Fibroblast of peridontal ligament (primary cell): ENCODE measurements around the gene PLIN1.
A peak's percentile ranks its signal among the peaks of the same experiment; 100 is the strongest.
"Not testable (repeated sequence)": the region's sequence is repeated elsewhere in the genome, so short reads cannot be mapped to it uniquely, and the experiment has no call there.

Experiments
- DNase-seq: peaks from one replicate; pipeline ENCODE4 v3.0.0-alpha.2; 2010; ENCODE audit errors: extremely low read depth

Gene PLIN1

GRCh38 chr15:89679212-89679611 lies at the start of gene PLIN1:
TSS of gene PLIN1 (minus strand) at chr15:89679367. CDS start at chr15:89677489, 1,878 bp downstream.
- no peak for DNase-seq

- peak; percentile 11 for DNase-seq
These were observed 49.1 kb upstream of the PLIN1 start for GRCh38 chr15:89728254-89728653.

GRCh38 chr15:89725064-89725463 lies 45.9 kb upstream of the PLIN1 start:
- DNase-seq: no peak

- DNase-seq: no peak
These were observed 45.5 kb upstream of the PLIN1 start for GRCh38 chr15:89724621-89725020.

GRCh38 chr15:89723031-89723430 lies 43.9 kb upstream of the PLIN1 start:
- DNase-seq: no peak

GRCh38 chr15:89714775-89715174 lies 35.6 kb upstream of the PLIN1 start:
- DNase-seq: no peak

GRCh38 chr15:89707577-89707976 lies 28.4 kb upstream of the PLIN1 start:
- DNase-seq: no peak

GRCh38 chr15:89704411-89704810 lies 25.2 kb upstream of the PLIN1 start:
- DNase-seq: no peak

- DNase-seq: no peak
These were observed 16.0 kb upstream of the PLIN1 start for GRCh38 chr15:89695198-89695597.

- no peak for DNase-seq
These were observed 14.5 kb upstream of the PLIN1 start for GRCh38 chr15:89693696-89694095.

- DNase-seq: no peak
These were observed 13.9 kb upstream of the PLIN1 start for GRCh38 chr15:89693091-89693490.

GRCh38 chr15:89690276-89691218 lies 11.4 kb upstream of the PLIN1 start, which contains the start of the genes PEX11A and WDR93:
TSS of gene PEX11A (minus strand) at chr15:89690754. CDS start at chr15:89690632, 122 bp downstream.
TSS of gene WDR93 (plus strand) at chr15:89690811. CDS start at chr15:89701747, 10,936 bp downstream.
- peak; percentile 51 for DNase-seq

GRCh38 chr15:89689930-89690275 lies 10.7 kb upstream of the PLIN1 start:
- DNase-seq: not testable (repeated sequence)

- no peak for DNase-seq
These were observed 7.4 kb upstream of the PLIN1 start for GRCh38 chr15:89686522-89686921.

- DNase-seq: no peak
These were observed 6.8 kb upstream of the PLIN1 start for GRCh38 chr15:89685995-89686394.

- DNase-seq: no peak
These were observed 2.0 kb upstream of the PLIN1 start for GRCh38 chr15:89681146-89681545.

GRCh38 chr15:89680282-89680873 lies 1.2 kb upstream of the PLIN1 start:
- DNase-seq: peak; percentile 92

GRCh38 chr15:89677381-89677780 lies 1.8 kb downstream of the PLIN1 start:
- no peak for DNase-seq

GRCh38 chr15:89675606-89676005 lies 3.6 kb downstream of the PLIN1 start:
- DNase-seq: no peak

GRCh38 chr15:89674526-89674925 lies 4.6 kb downstream of the PLIN1 start:
- DNase-seq: no peak

GRCh38 chr15:89673165-89673512 lies 6.0 kb downstream of the PLIN1 start:
- no peak for DNase-seq

- peak; percentile 76 for DNase-seq
These were observed 6.7 kb downstream of the PLIN1 start for GRCh38 chr15:89672221-89673164.
